ENCODE measurements around the gene SCN9A.
A peak's percentile ranks its signal among the peaks of the same experiment; 100 is the strongest.
"Not testable (repeated sequence)": the region's sequence is repeated elsewhere in the genome, so short reads cannot be mapped to it uniquely, and the experiment has no call there.

SCN9A gene

DNA sequence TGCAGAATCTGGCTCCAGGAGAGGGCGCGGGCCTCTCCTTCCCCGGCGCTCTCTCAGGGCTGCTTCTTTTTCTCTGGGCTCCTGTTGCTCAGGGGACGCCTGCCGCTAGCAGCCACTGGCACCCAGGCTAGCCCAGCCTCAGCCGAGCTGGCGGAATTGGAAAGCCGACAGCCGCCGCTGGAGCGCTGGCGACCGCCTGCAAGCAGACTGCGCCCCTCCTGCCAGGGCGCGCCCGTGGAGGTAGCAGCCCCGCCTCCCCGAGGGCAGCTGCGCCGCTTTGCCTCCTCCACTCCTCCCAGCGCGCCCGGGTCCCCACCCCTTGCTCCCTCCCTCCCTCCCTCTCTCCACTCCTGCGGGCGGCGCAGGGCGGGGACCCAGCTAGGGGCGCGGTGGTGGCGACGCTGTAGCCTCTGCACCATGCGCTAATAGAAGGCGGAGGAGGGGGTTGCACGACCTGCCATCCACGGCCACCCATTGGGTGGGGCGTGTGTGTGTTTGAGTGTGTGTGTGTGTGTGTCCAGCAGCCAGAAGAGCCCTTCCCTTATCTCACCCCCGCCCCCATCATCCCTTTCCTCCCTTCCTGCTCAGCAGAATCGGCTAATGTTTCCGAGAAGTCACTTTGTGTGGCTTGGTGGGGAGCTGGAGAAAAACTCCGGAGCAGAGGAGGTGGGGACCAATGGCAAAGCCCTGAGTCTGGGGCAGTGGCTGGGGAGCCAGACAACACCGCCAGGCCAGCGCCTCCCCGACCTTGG lies at the start of gene SCN9A:
TSS of gene SCN9A (minus strand) at position 209 of the 752 bp plus-strand sequence. CDS start 64,188 bp downstream, outside the sequence.
- peak; percentile 87 for DNase-seq (ENCODE audit: low spot score)

DNA sequence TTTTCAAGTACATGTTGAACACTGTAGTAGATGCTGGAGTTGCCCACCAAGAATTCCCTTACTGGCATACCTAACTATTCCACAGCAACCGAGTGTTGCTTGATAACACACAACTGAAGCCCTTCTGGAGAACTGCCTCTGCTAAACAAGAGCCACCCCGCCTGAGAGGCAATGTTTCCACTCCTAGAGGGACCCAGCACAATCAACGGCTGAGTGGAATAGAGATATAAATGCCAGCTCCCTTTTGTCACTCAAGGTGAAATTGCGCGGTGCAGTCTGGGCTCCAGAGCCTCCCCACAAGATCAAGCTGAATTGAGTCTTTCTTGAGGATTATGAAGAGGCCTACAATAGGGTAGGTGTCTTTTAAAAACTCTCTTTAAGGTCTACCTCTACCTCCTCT lies 49.1 kb upstream of the SCN9A start:
- no peak for DNase-seq (ENCODE audit: low spot score)

DNA sequence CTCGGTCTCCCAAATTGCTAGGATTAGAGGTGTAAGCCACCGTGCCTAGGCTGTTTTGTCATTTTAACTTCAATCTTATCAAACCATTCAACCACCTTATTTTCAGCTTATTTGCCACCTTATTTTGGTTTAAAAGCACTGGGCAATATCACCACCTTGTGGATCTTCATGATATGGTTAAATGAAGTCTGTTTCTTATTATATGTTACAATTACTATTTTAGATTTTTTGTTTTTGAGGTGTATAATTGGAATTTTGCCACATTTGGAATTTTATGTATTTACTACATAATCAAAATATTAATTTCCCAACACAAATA lies 43.8 kb upstream of the SCN9A start:
- DNase-seq (ENCODE audit: low spot score), result peak; percentile 11

DNA sequence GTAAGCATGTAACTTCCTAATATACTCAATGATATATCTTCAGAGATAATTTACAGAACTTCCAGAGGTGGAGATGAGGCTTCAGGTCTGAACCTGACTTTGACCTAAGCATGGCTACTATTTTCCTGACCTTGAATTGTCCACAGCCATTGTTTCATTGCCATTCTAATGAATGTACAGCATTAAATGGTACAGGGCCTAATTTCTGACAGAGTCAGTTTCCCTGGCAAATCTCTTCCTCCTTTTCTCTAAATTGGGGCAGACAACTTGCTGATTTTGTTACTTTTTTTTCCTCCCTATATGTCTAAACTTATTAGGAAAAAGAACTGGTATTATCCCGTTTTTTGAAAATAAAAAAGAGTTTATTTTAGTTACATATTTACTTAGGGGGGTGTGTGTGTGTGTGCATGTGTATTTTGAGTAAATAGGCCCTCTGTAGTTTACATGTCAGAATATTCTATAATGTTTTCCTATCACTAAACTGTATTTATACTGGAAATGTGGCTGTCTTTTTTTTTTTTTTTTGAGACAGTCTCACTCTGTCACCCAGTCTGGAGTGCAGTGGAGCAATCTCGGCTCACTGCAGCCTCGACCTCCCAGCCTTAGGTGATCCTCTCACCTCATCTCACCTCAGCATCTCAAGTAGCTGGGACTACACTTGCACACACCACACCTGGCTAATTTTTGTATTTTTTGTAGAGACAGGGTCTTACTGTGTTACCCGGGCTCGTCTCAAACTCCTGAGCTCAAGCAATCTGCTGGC lies 43.3 kb upstream of the SCN9A start:
- no peak for DNase-seq (ENCODE audit: low spot score)

DNA sequence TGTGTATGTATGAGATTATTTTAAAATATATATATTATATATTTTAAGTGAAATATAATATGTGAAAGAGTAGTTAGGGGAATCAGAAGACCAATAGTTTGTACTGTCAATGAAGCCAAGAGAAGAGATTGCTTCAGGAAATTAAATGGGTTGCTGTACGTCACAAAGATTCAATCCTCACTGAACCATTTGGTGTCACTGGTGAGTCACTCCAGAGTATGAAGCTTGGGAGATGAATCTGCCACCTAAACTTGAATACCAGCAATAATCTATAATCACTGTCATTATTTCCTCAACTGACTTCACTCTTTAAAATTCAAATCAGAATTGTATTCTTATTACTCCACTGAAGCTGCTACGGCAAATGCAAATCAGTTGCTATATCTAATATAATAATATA lies 41.9 kb upstream of the SCN9A start:
- DNase-seq (ENCODE audit: low spot score), result peak; percentile 4

DNA sequence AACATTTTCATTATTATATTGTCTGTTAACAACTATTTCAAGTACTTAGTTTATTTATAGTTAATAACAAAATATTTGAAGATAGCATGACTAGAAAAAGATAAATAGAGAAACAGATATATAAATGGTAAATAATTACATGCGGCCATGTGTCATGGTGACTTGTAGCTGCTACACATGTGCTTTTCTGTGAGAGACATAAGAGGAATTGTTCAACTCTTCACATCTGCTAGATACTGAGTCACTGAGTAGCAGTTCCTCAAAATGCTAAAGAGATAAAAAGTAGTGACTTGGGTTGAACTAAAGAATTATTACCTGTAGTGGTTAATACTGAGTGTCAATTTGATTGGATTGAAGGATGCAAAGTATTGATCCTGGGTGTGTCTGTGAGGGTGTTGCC lies 37.5 kb upstream of the SCN9A start:
- no peak for DNase-seq (ENCODE audit: low spot score)

DNA sequence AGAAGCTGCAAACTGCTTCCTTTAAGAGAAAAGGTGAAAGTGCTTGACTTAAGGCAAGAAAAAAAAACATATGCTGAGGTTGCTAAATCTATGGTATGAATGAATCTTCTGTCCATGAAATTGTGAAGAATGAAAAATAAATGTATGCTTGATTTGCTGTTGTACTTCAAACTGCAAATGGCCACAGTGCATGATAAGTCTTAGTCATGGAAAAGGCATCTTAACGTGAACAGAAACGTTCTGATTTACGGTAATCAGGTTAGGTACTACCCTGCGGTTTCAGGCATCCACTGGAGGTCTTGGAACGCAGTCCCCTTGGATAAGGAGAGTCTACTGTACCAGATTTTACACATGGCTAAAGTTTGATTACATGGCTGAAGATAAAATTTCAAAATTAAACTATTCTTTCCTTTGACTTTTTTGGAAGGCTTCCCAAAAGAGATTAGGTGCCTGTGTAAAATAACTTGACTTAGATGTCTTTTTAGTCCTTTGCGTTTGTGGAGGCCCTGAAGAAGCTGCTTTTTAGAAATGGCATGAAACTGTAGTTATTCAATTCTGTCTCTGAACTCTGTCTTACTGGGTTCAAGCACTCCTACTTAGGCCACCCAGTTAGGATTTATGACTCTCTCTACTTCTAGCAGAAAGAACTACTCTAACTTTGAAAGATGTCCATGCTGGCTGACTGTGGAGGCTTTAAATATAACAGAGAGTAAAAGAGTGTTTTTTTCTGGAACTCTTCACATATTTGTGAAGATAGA lies 35.9 kb upstream of the SCN9A start:
- no peak for DNase-seq (ENCODE audit: low spot score)

DNA sequence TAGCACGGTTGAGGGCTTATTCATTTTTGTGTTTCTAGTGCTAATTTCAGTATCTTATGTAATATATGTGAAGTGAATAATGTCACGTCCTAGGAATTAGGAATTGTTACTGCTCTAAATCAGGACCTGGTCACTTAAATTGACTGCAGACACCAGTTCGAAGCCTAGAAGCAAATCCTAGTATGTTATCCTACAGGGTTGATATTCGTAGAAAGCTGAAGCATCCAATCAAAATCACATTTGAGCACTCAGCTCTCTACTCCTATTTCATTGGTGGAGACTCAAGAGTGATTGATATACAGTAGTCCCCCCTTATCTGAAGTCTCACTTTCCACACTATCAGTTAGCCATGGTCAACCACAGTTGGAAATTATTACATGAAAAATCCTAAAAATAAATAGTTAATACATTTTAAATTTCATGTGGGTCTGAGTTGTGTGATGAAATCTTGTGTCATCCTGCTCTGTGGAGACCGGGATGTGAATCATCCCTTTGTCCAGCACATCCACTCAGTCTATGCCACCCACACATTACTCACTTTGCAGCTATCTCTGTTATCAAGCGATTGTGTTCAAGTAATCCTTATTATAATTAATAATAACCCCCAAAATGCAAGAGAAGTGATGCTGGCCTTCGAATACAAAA lies 35.2 kb upstream of the SCN9A start:
- peak; percentile 33 for DNase-seq (ENCODE audit: low spot score)

DNA sequence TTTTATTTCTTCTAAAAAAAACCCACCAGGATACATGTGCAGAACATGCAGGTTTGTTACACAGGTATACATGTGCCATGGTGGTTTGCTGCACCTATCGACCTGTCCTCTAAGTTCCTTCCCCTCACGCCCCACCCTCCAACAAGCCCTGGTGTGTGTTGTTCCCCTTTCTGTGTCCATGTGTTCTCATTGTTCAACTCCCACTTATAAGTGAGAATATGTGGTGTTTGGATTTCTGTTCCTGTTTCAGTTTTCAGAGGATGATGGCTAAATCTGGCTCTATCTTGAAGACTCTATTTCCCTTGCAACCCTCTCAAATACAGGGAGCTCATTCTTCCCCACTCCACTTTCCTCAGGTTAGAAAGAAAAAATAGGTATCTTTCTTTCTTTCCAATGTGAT lies 32.0 kb upstream of the SCN9A start:
- not testable (repeated sequence) for DNase-seq (ENCODE audit: low spot score)

DNA sequence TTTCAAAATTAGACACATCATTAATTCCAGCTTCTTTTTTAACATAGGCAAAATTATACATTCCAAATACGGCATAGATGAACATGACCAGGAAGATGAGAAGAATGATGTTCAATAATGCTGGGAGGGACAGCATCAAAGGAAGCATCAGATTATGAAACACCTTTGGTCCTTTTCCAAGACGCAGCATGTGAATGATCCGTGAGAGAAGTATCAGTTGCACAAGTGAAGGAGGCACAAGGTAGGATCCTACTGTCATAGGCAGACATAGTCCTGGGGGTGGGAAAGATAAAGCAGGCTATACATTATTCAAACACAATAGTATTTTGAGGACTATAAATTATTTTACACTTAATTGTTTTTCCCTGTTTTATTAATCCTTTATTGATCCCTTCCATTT lies 30.6 kb upstream of the SCN9A start:
- no peak for DNase-seq (ENCODE audit: low spot score)

DNA sequence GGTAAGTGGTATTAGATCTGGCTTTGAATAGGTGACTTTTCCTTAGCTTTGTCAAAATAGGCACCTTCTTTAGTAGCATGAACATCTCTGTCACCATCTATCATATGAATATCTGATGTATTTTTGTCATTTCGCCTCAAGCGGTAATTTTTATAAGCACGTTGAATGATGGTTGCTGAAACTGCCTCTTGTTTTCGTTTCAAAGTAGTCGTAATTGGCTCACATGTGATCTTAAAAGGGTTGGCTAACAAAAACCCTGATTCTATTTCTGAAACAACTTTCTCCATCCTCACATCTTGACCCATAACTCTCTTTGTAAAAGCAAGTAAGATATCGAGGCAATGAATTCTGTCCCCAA lies 29.8 kb upstream of the SCN9A start:
- no peak for DNase-seq (ENCODE audit: low spot score)

DNA sequence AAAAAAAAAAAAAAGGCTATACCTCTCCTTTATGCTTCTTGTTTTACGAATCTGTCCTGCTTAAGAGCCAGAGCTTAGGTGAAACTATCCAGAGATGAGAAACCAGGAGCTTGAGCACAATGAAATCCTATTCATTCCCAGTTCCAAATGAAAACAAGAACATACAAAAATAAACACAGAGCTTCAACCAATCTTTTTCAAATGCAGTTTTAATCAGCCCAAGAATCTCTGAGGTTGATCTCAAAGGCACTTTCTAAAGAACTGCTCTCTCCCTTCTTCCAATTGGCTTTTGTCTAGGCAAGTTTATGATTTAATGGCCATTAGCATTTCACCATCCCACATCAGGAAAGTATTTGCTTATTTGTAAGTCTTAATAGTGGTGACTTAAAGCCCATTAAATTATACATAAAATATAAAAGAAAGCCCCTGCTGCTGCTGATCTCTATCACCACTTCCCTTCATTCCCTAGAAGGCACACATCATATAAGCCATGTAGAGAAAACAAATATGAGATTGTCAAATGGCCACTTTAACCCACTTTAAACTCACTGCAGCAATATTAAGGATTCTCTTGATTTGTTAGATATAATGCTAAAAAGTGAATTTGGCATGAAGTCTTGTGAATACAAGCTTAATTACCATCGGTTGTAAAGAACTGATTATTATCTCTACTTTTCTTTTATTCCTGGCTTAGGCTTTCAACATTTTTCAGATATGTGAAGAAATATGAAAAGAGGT lies 29.3 kb upstream of the SCN9A start:
- DNase-seq (ENCODE audit: low spot score), result no peak

DNA sequence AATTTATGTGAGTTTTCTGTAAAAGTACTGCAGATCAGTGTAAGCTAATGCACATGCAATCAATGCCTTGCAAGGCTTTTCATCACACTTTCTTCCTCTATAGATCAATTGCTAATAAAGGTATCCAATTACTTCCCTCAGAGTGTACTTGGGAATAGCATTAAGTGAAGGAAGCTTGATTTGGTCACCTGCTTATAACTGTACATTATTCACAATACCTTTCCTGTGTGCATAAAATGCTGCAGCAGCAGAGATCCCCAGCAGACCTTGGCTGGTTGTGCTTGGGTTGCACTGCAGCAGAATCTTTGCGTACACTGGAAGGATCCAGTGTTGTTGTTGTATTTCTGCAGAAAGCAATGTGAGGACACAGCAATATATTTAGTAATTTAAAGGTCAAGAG lies 18.5 kb upstream of the SCN9A start:
- DNase-seq (ENCODE audit: low spot score), result no peak

DNA sequence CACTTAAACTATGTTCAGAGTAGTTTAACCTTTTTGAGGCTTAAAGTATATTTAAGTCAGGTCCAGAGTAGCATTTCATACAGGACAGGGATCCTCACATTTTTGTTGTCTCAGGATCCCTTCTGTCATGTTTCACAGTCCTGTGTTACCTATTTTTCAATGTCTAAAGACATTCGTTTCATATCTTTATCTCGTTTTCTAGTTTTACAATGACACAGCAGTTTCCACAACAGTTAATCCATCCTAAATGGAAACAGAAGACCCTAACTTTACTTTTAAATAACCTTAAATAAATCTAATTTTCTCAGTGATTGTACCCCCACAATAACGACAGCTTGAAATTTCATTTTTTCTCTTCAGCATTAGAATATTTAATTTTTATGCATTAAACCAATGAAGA lies 17.3 kb upstream of the SCN9A start:
- no peak for DNase-seq (ENCODE audit: low spot score)

DNA sequence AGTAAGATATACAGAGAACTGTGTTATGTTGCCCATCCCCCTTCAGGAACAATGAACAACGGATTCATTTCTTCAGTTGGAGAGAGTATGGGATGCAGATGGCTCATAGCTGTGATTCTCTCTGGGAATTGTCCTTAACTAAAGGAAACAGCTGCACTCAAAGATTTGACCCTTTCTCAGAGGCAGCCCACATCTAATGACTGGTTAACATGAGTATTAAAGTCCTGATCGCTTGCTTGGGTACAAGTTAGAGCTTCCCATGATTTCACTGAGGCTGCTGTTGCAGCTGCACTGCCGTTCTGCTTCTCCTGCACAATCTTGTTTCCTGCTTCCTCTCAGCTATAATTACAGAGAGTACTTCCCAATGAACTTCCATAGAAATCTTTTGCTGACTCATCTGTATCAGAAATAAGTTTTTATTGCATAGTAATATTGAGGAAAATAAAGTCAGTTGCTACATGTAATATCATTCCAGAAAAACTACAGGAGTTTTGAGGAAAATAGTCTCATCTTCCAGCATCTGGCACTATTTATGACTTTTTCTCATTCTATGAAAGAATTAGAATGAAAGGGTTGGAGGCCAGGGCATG lies 12.8 kb upstream of the SCN9A start:
- DNase-seq (ENCODE audit: low spot score), result no peak

DNA sequence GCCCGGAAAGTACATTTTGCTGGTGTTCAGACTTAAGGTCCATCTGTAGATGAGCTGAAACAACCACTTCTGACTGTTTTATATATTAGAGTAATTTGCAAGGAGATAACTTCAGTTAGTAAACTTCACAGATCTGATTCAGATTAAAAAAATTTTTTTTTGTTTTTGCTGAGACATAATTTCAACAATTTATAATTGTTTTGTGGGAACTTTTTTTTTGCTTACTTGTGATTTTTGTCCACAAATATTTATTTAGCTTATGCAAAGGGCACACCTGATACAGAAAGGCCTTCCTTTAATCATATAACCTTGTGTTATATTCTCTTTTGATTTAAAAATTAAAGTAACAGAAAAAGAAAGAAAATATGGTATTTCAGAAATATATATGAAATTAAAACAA lies 9.6 kb upstream of the SCN9A start:
- DNase-seq (ENCODE audit: low spot score), result no peak

DNA sequence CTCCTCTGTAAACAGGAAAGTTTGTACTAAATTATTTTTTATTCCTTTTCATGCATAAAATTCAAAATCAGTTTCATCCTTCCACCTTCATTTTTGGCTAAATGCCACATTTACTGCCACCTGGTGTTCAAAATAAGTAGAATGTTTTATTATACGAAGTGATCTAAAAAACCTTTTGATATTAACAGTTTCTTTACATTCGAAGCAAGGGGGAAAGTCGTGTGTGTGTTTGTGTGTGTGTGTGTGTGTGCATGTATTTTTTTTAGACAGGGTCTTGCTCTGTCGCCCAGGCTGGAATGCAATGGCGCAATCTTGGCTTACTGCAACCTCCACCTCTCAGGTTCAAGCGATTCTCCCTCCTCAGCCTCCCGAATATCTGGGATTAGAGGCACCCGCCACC lies 9.0 kb upstream of the SCN9A start:
- no peak for DNase-seq (ENCODE audit: low spot score)

DNA sequence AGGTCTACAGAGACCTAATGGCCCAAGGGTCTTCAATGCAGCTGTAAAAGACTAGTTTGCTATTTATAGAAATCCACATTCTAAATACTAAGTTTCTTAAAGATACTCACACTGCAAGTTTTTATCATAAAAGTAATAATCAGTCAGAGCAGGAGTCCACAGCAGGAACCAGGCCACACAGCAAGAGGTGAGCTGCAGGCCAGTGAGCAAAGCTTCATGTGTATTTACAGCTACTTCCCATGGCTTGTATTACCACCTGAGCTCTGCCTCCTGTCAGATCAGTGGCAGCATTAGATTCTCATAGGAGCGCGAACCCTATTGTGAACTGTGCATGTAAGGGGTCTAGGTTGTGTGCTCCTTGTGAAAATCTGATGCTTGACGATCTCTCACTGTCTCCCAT lies 6.7 kb upstream of the SCN9A start:
- DNase-seq (ENCODE audit: low spot score), result no peak

DNA sequence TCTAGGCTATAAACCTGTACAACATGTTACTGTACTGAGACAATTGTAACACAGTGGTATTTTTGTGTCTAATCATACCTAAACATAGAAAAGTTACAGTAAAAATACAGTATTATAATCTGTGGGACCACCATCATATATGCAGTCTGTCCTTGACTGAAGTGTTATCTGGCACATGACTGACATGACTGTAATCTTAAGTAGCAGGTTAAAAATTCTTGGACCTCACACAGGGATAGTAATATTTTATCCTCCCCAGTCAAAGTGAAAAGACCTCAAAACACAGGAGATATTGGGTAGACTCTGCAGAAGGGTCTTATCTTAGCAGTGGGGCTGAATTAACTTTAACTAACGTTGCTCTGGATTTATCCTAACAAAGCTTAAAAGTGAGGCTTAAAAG lies 4.9 kb upstream of the SCN9A start:
- no peak for DNase-seq (ENCODE audit: low spot score)

DNA sequence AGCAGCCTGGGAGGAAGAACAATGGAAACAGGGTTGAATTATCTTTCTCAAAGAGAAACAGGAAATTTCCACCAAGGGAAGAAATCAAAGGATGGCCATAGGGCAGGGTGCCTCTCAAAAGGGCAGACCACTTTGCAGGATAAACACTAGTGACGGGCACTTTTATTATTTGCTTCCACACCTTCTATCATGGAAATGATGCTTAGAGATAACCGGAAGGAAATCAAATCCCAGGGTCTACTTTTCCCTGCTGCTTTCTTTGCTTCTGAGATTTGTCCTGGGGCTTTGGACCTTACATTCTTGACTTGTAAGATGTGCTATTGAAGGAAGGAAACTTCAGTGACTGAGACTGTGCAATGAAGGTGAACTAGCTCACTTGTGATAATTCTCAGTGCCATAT lies 1.1 kb upstream of the SCN9A start:
- no peak for DNase-seq (ENCODE audit: low spot score)

DNA sequence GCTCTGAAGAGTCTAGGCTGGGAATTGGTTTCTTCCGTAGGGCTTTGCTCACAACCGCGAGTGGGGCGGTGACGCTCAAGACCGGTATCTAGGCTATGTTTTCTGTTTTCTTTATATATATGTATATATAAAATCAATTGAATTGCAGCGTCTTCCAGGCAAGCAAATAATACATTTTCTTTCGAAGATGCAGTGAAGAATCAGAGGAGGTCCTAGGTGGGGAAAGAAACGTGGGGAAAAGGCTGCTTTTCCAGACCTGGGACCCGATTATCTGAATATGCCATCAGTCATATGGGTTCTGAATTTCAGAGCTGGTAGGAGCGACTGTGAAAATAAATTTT lies 714 bp upstream of the SCN9A start:
- no peak for DNase-seq (ENCODE audit: low spot score)
